ENCODE data around the gene ITFG2. TPM values are rescaled to one million over a fixed set of nuclear protein-coding genes. Genes with fewer than 3 reads are reported as not detected.

The ITFG2 gene
- total RNA-seq (2022) = 26.5 and 28.1 TPM in 2 replicates
- Bru-seq, nascent RNA = percentile 72 among the genes with signal in this experiment
- BruChase-seq, experiment 1, labeled RNA remaining after a 6-hour chase = percentile 72 among the genes with signal in this experiment
- percentile 71 among the genes with signal in this experiment for BruChase-seq, experiment 2, labeled RNA remaining after a 2-hour chase
- long read RNA-seq, transcript ITFG2-201 (12 exons, 2,361 nt) = major isoform, 71 of 91 reads
- long read RNA-seq, partial matches to known transcripts = 2 of 91 reads
- long read RNA-seq, other reads (novel, unspliced or antisense) = 15 of 91 reads

- H3K27ac Mint-ChIP-seq (ENCODE audit: low read depth, unreplicated experiment) = peak within 1 kb of the TSS; percentile 98
- H3K9me3 Mint-ChIP-seq (ENCODE audit: unreplicated experiment) = no peaks in the 10 kb centered on the region
- no peaks in the 10 kb centered on the region for H3K27me3 Mint-ChIP-seq (ENCODE audit: insufficient read depth, unreplicated experiment)
- TF ChIP-seq CTCF (IDR thresholded peaks at IDR 0.05; ENCODE audit: unreplicated experiment) = no peak
- intact Hi-C loops (cut with micrococcal nuclease) = loop anchor here (1.0 to 2.0 kb wide), 2 partner anchors 18 to 72 kb away; partner anchors contain the start of gene FKBP4
- peak within 1 kb of the TSS; percentile 100 for H3K4me3 Mint-ChIP-seq (ENCODE audit: unreplicated experiment)
- peaks cover 15% of the 10 kb centered on the region for H3K36me3 Mint-ChIP-seq (ENCODE audit: insufficient read depth, unreplicated experiment)
- DNase-seq (ENCODE audit: unreplicated experiment) = peak; percentile 99
- CTCF ChIA-PET = interaction anchor here (0.7 to 3.8 kb wide), 7 partner anchors 13 to 1225 kb away, joined by 3 to 26 read pairs (median 5); no protein-coding TSS in a partner anchor
- POLR2A ChIA-PET = interaction anchor here (0.6 to 7.6 kb wide), 10 partner anchors 9 to 149 kb away, joined by 3 to 128 read pairs (median 4); partner anchors contain the start of genes FKBP4, FOXM1, RHNO1 and TULP3
- TSS peak; percentile 70 for BruUV-seq (replicated peaks)
- H3K4me1 Mint-ChIP-seq (ENCODE audit: insufficient read depth, unreplicated experiment) = peaks cover 6% of the 10 kb centered on the region
These were observed at the start of gene ITFG2 for GRCh38 chr12:2812290-2813213. TSS of gene ITFG2 (plus strand) at chr12:2812668. CDS start at chr12:2812761, 93 bp downstream.

- H3K4me1 Mint-ChIP-seq (ENCODE audit: insufficient read depth, unreplicated experiment) = no peaks in the 10 kb centered on the region
- BruUV-seq (replicated peaks) = no TSS peak
- H3K36me3 Mint-ChIP-seq (ENCODE audit: insufficient read depth, unreplicated experiment) = no peaks in the 10 kb centered on the region
- H3K27ac Mint-ChIP-seq (ENCODE audit: low read depth, unreplicated experiment) = no peak overlapping the region
- no peak for TF ChIP-seq CTCF (IDR thresholded peaks at IDR 0.05; ENCODE audit: unreplicated experiment)
- ChIA-PET CTCF (interaction anchor here (1.2 to 1.7 kb wide), 2 partner anchors 13 to 26 kb away, joined by 3 to 6 read pairs; no protein-coding TSS in a partner anchor), POLR2A (no interaction called here)
- no peak overlapping the region for H3K4me3 Mint-ChIP-seq (ENCODE audit: unreplicated experiment)
- intact Hi-C loops (cut with micrococcal nuclease) = no loop called here
- no peak for DNase-seq (ENCODE audit: unreplicated experiment)
- peaks cover 94% of the 10 kb centered on the region for H3K27me3 Mint-ChIP-seq (ENCODE audit: insufficient read depth, unreplicated experiment)
- no peaks in the 10 kb centered on the region for H3K9me3 Mint-ChIP-seq (ENCODE audit: unreplicated experiment)
These were observed 48.1 kb upstream of the ITFG2 start for GRCh38 chr12:2764398-2764797.

- H3K27me3 Mint-ChIP-seq (ENCODE audit: insufficient read depth, unreplicated experiment) = peaks cover 91% of the 10 kb centered on the region
- no TSS peak for BruUV-seq (replicated peaks)
- POLR2A ChIA-PET = no interaction called here
- CTCF ChIA-PET = interaction anchor here (1.2 to 1.7 kb wide), 2 partner anchors 14 to 26 kb away, joined by 3 to 6 read pairs; no protein-coding TSS in a partner anchor
- H3K4me3 Mint-ChIP-seq (ENCODE audit: unreplicated experiment) = no peak overlapping the region
- DNase-seq (ENCODE audit: unreplicated experiment) = no peak
- H3K4me1 Mint-ChIP-seq (ENCODE audit: insufficient read depth, unreplicated experiment) = no peaks in the 10 kb centered on the region
- TF ChIP-seq CTCF (IDR thresholded peaks at IDR 0.05; ENCODE audit: unreplicated experiment) = no peak
- no peaks in the 10 kb centered on the region for H3K9me3 Mint-ChIP-seq (ENCODE audit: unreplicated experiment)
- H3K36me3 Mint-ChIP-seq (ENCODE audit: insufficient read depth, unreplicated experiment) = no peaks in the 10 kb centered on the region
- intact Hi-C loops (cut with micrococcal nuclease) = no loop called here
- H3K27ac Mint-ChIP-seq (ENCODE audit: low read depth, unreplicated experiment) = no peak overlapping the region
These were observed 47.4 kb upstream of the ITFG2 start for GRCh38 chr12:2765052-2765451.

- no peaks in the 10 kb centered on the region for H3K36me3 Mint-ChIP-seq (ENCODE audit: insufficient read depth, unreplicated experiment)
- POLR2A ChIA-PET = no interaction called here
- no peaks in the 10 kb centered on the region for H3K4me1 Mint-ChIP-seq (ENCODE audit: insufficient read depth, unreplicated experiment)
- intact Hi-C loops (cut with micrococcal nuclease) = no loop called here
- no TSS peak for BruUV-seq (replicated peaks)
- no peak for DNase-seq (ENCODE audit: unreplicated experiment)
- no peak overlapping the region for H3K4me3 Mint-ChIP-seq (ENCODE audit: unreplicated experiment)
- CTCF ChIA-PET = interaction anchor here (1.7 kb wide), 1 partner anchor 25 kb away, joined by 6 read pairs; no protein-coding TSS in a partner anchor
- TF ChIP-seq CTCF (IDR thresholded peaks at IDR 0.05; ENCODE audit: unreplicated experiment) = no peak
- H3K27me3 Mint-ChIP-seq (ENCODE audit: insufficient read depth, unreplicated experiment) = peaks cover 91% of the 10 kb centered on the region
- H3K9me3 Mint-ChIP-seq (ENCODE audit: unreplicated experiment) = no peaks in the 10 kb centered on the region
- H3K27ac Mint-ChIP-seq (ENCODE audit: low read depth, unreplicated experiment) = no peak overlapping the region
These were observed 46.9 kb upstream of the ITFG2 start for GRCh38 chr12:2765608-2766007.
